DMS53 treated with DMSO at 0.1 percent for 48 hours (cell line): ENCODE data around the gene BAG3.

Source experiments
- DNase-seq: peaks from one replicate; lab custom pipeline; 2025; ENCODE audit not compliant: unreplicated experiment; lab: John Stamatoyannopoulos, UW

Gene BAG3

DNA sequence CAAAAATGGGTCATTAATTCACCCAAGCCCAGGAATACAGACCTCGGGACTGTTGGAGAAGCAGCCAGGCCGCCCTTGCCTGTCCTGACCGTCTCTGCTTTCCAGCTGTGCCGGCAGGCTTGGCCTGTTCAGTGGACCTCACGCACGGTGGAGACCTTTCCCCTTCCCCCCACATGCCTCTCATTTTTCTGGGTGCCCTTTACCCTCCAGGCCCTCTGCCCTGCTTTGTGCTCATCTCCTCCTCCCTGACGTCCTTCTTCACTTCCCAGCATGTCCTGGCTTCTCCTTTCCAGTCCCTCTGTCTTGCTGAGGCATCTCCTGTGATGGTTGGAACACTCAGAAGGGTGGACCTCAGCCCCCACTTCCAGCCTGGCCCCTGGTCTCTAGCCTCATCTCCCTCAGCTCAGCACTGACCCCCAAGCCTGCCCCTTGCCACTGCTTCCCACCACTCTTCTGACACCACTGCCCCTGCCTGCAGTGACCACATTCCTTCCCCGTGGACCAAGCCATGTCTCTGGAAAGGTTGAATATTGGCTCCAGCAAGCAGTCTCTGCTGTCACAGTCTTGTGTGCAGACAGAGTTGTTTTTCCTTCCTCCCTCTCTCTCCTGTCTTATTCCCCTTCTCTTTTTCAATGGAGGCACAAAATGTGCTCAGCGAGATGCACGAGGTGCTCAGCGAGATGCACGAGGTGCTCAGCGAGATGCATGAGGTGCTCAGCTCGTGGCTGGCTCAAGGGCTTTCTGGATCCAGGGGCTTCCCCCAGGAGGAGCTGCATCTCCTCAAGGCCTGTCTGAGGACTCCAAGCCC lies 14.9 kb downstream of the BAG3 start:
- no peak for DNase-seq

DNA sequence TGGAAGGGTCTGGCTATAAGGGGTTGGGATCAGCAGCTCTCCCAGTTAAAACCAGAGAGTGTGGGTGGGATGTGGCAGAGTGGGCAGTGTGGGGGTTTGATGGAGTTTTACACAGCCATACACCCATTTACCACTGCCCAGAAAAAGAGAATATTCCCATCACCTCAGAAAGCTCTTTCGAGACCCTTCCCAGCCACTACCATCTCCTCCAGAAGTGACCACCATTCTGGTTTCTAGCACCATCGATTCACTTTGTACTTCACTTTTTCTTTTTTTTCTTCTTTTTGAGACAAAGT lies 15.5 kb downstream of the BAG3 start:
- no peak for DNase-seq

DNA sequence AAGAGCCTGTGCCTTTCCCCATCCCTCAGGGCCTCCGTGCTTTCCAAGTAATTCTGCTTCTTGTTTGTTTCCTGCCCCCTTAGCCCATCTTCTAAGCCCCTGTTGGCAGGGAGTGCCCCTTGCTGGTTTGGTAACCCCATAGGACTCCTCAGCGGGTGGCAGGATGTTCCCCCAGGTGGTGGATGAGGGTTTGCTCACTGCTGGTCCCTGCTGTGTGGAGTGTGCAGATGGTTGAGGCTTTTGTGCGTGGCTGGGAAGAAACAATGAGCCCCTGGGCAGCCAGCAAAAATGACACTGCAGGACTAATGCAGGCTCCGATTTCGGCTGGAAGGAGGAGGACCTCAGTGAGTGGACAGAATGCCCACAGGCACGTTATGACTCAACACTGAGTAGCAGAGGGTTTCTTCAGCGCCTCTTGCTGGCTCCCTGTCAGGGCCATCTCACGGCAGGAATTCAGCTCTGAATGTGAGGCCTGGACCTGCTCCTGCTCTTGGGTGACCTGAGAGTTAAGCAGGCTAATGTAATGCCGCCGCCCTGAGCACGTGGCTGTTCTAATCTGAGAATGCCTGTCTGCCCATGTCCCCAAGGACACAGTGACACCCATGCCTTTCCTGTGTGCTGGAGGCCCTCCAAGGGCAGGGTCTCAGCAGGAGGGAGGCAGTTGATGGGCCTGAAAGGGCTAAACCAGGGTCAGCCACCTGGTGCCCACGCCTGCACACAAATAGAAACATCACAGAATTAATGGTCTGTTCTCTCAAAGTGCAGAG lies 16.6 kb downstream of the BAG3 start:
- no peak for DNase-seq

DNA sequence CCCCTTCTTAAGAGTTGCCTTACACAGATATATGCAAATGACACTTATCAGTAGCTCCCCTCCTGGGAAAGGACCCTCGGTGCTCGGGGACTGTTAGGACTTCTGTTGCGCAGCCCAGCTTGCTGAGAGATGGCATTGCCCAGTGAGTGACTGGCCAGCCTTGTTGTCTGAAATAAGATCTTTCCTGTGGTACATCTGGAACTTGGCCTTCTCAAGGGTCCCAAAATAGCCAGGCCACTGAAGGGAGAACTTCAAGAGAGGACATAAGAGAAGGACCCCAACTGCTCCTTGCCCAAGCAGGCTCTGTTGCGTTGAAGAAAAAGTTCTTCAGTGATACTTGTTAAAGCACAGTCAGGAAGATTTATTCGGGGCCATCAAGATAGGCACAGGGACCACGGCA lies 17.3 kb downstream of the BAG3 start:
- no peak for DNase-seq

DNA sequence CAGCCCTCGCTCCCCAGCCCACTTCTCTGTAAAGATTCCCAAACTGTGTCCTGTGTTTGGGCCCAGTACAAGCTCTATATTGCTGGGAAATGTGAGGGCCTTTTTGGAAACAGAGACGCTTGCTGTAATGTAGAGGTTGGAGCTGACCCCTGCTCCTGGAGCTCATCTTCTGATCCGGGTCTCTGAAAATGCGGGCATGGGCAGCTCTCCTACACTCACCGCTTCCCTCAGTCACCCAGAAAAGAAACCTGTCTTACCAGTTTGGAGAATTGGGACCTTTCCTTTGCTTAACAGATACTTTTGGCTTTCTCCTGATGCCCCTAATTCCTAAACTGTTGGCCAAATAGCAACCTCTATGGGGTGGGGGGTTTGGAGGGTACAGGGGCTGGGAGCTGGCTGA lies 18.2 kb downstream of the BAG3 start:
- no peak for DNase-seq

DNA sequence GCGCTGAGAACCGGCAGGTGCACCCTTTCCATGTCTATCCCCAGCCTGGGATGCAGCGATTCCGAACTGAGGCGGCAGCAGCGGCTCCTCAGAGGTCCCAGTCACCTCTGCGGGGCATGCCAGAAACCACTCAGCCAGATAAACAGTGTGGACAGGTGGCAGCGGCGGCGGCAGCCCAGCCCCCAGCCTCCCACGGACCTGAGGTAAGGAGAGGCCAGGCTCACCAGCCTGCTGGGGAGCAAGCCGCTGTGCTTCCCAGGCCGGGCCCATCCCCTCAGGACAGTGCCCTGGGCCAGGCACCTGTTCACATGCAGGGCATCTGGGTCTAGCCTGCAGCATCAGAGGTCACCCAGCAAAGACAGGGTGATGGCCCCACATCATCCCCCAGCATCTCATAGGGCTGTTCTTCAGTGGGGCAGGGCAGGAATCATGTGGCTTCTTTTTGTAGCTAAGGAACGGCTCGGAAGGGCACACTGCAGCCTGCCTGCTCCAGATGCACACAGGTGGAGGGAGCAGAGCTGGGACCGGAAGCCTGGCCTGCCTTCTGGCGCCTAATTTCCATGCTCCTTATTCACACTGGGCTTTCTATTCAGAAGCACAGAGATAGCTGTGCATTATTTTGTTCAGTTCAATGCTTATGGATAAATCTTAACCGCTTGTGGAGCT lies 18.9 kb downstream of the BAG3 start:
- no peak for DNase-seq

DNA sequence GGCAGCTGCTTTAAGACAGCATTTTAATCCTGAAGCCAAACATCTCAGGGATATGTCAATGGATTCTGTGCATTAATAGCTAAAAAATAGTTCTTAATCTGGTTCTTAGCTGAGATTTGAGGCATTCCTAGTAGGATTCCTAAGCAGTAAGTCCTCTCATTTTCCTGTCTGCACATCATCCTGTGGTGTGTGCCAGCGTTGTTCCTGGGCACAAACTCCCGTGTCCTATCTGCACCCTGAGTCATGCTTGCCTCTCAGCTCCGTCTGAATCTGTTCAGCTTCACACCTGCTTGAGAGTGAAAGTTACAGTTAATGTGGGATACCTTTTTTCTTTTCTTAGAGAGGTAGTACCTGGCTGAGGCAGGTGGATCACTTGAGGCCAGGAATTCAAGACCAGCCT lies 19.5 kb downstream of the BAG3 start:
- DNase-seq, result no peak

DNA sequence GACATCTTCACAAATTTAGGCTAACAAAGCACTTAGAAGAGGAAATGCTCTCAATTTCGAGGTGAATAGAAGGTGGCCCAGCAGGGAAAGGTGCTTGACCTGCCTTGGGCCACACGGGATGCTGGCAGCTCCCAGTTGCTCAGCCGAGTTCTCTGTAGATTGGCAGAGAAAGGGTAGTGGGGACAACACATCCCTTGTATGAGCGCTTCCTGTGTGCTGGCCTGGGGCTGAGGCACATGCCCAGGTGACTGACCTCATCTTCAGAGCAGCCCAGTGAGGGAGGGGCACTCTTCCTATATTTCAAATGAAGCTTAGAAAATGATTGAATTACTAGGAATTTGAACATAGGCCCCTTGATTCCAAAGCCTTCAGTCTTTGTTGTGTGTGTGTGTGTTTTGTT lies 20.2 kb downstream of the BAG3 start:
- DNase-seq, result no peak

DNA sequence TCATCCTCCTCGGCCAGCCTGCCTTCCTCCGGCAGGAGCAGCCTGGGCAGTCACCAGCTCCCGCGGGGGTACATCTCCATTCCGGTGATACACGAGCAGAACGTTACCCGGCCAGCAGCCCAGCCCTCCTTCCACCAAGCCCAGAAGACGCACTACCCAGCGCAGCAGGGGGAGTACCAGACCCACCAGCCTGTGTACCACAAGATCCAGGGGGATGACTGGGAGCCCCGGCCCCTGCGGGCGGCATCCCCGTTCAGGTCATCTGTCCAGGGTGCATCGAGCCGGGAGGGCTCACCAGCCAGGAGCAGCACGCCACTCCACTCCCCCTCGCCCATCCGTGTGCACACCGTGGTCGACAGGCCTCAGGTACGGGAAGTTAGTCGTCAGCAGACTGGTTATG lies 21.1 kb downstream of the BAG3 start:
- no peak for DNase-seq

DNA sequence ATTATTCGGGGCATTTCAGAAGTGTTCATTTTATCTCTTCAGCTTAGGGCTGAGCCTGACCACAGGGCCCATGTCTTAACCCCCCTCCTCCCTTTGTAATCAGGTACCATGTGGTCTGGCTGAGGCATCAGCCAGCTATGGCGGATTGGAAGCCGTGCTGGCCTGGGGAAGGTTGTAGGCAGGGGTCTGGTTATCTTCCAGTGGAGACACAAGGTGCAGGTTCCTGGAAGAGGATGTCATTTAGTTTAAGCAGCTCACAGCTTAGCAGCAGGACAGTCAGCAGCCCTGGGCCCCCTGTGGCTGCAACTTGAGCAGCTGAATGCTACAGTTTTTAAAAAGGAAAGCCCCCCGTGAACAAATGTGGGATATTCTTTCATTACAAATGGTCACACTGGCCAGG lies 22.1 kb downstream of the BAG3 start:
- no peak for DNase-seq

DNA sequence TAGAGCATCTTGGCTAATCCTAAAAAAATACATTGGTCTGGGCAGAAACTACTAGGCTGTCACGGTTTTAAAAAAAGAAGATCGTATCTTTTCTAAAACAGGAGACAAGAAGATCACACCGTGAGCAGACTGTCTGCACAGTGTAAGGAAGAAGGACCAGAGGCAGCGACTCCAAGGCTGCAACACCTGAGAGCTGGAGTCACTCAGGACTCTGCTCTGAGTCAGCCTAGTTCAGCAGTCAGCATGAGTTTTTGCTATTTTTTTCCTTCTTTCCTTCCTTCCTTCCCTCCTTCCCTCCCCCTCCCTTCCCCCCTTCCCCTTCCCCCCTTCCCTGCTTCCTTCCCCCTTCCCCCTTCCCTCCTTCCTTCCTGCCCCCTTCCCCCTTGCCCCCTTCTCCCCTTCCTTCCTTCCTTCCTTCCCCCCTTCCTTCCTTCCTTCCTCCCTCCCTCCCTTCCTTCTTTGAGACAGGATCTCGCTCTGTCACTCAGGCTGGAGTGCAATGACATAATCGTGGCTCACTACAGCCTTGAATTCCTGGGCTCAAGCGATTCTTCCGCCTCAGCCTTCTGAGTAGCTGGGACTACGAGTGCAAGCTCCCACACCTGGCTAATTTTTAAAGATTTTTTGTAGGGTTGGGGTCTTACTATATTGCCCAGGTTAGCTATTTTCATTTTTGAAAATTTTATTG lies 24.4 kb downstream of the BAG3 start:
- no peak for DNase-seq

DNA sequence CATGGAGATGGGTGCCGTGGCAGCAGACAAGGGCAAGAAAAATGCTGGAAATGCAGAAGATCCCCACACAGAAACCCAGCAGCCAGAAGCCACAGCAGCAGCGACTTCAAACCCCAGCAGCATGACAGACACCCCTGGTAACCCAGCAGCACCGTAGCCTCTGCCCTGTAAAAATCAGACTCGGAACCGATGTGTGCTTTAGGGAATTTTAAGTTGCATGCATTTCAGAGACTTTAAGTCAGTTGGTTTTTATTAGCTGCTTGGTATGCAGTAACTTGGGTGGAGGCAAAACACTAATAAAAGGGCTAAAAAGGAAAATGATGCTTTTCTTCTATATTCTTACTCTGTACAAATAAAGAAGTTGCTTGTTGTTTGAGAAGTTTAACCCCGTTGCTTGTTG lies 25.9 kb downstream of the BAG3 start:
- no peak for DNase-seq

DNA sequence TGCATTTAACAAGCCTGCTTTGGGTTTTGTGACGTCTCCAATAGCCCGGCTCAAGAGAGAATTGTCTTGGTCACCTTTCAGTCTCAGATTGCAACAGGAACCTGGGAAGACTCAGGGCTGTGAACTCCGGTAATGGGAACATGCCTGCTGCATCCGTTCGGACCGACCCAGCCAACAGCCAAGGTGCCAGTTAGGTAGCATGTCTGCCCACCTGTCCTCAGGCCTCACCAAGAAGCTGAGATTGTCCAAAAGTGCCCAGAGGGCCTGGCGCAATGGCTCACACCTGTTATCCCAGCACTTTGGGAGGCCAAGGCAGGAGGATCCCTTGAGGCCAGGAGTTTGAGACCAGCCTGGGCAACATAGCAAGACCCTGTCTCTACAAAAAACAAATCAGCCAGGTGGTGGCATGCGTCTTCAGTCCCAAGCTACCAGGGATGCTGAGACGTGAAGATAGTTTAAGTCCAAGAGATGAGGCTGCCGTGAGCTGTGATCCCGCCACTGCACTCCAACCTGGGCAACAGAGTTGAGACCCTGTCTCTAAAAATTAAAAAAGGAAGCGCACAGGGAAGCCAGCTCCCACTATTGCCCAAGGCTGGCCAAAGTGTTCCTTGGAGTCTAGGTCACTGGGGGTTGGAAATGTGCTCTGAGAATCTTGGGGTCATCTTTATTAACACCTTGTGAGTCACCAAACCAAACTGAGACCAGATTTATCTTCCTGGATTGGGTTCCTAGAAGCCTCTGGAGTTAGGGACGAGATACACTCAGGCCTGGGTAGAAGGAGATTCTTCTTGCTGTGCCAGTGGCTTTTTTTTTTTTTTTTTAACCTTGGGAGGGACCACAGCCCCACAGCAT lies 26.9 kb downstream of the BAG3 start:
- DNase-seq, result no peak

DNA sequence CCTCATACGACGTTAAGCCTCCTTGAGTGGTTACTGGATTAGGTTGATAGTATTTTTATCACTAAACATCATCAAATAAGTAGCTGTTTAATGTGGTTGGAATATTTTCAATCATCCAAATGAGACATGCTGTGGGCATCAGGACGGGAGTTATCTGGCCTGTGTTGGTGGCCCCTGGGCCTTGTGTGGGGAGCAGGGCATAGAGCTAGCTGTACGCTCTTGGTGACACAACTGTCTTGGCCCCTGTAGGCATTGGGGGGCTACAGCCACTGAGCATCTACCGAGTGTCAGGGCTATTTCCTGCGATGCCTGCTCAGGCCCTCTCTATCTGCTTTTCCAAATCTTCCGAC lies 28.3 kb downstream of the BAG3 start:
- no peak for DNase-seq

DNA sequence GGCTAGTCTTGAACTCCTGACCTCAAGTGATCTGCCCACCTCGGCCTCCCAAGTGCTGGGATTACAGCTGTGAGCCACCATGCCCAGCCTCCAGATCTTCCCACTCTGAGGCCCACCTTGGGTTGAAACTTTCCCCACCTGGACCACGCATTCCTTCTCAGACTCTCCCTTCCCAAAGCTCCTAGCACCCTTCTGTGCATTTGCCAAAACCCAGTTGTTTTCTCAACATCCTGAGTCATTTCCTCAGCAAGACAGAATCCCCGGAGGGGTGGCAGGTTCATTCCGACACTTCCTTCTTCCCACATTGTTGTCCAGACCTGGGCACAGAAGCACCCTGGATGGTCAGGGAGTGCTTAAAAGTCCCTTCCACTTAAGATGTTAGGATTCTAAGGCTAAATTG lies 28.9 kb downstream of the BAG3 start:
- no peak for DNase-seq

DNA sequence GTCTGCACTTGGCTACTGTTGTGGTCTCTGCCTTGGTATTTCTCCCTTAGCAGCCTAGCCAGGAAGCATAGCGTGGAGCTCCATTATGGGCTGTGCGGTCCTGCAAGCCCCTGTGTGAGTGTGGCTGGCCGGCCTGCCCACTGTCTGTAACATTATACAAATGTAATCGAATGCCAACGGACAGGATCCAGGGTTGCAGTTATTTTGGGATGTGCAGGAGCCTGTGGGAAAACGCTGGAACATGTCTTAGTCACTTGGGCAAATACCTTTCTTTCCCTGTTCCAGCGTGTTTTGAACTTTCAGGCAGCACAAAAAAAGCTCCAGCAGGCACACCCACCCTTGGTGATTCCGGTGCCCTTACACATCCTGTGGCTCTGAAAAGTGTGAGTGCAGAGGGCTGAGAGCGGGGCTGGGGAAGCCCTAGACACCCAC lies 29.5 kb downstream of the BAG3 start:
- DNase-seq, result no peak

DNA sequence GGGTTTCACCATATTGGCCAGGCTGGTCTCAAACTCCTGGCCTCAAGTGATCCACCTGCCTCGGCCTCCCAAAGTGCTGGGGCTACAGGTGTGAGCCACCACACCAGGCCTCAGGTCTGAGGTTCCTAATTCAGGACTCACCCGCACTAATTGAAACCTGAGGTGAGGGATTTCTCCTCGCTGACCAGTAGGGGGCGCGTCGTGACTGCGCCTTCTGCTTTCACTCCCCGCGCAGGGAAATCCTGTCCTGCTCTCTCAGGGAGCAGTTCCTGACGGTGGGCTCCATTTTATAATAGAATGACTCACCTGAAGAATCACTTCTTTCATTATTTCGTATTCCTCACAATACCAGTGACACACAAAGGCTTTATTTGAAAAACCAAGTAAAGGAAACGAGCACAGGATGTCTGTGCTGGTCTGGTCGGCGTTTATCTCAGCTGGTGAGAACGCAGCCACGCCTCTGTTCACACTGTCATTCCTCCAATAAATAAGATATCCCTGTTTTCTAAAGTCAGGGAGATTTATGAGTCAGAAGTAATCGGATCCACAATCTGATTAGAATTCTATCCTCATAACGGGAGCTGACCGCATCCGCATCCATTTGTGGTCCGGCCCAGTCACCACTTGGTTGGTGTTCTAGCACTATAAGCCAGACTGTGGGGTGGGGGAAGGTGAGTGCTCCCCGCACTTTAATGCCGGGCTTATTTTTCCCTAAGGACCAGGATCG lies 35.4 kb downstream of the BAG3 start:
- DNase-seq, result peak; percentile 39

DNA sequence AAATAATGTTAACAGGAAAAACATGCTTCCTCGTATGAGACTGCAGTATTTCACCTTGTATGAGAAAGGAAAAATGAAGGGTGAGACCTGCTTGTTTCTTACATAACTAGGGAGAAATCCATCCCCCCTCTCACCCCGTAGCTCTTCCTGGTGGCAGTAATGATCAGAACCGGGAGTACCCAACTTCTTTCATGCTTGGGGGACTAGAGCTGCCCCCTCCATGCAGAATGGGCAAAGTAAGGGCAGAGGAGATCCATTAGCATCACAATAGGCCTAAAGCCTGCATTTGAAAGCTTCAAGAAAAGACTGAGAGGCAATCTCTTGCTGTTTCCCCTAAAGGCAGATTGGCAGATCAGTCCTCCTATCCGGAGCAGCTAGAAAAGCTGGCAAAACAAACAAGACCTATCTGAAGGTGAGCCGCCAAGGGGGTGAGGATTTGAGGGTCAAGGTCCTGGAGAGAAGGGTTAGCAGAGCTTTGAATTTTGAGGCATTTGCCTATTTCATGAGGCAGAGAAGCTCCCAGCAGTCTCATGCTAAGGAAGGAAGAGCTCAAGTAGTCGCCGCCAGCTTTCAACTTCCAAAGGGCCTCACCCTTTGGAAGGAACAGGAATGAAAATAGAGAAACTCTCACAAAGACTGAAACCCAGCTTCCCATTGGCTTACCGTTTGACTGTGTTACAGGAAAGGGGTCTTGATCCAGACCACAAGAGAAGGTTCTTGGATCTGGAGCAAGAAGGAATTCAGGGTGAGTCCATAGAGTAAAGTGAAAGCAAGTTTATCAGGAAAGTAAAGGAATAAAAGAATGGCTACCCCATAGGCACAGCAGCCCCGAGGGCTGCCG lies 36.2 kb downstream of the BAG3 start:
- DNase-seq, result no peak

DNA sequence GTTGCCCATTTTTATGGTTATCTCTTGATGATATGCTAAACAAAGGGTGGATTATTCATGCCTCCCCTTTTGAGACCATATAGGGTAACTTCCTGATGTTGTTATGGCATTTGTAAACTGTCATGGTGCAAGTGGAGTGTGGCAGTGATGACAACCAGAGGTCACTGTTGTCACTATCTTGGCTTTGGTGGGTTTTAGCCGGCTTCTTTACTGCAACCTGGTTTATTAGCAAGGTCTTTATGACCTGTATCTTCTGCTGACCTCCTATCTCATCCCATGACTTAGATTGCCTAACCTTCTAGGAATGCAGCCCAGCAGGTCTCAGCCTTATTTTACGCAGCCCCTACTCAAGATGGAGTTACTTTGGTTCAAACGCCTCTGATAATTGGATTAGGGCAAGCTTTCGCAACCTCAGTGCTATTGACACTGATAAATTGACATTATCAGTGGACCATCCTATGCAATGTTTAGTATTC lies 36.9 kb downstream of the BAG3 start:
- DNase-seq, result no peak
